Omental fat pad (tissue), 4 donors: ENCODE results near the gene TNPO1. TPM values are rescaled to one million over a fixed set of nuclear protein-coding genes. Genes with fewer than 3 reads are reported as not detected.
"Not testable (repeated sequence)": the region's sequence is repeated elsewhere in the genome, so short reads cannot be mapped to it uniquely, and the experiment has no call there.

Experiments used
- ATAC-seq: fragments of 150-250 bp; one replicate; pipeline ENCODE4 v1.9.1; 2016; ENCODE audit warnings: mild to moderate bottlenecking, moderate library complexity; ENCODE audit not compliant: low FRiP score
- DNase-seq: peaks from one replicate; pipeline ENCODE4 v3.0.0-alpha.2; 2019; ENCODE audit warnings: low spot score
- CTCF ChIP-seq, 3 donors: fragments of 450-650 bp; IDR thresholded peaks; one replicate each; pipeline ENCODE4 v1.5.1; 2016 to 2017; ENCODE audit warnings: antibody characterized with exemption in 3 of 3, mild to moderate bottlenecking in 3 of 3, moderate library complexity in 2 of 3
- total RNA-seq, 4 donors: library from RNA; depleted of rRNA; stranded (reverse); fragments of >200 nt; gene quantifications; one replicate each; pipeline ENCODE4 v1.1.0, GENCODE V29; 2016

Gene TNPO1
- total RNA-seq, 4 donors from 2014 or later = 74.6 to 123 (median 99.6) TPM

DNA sequence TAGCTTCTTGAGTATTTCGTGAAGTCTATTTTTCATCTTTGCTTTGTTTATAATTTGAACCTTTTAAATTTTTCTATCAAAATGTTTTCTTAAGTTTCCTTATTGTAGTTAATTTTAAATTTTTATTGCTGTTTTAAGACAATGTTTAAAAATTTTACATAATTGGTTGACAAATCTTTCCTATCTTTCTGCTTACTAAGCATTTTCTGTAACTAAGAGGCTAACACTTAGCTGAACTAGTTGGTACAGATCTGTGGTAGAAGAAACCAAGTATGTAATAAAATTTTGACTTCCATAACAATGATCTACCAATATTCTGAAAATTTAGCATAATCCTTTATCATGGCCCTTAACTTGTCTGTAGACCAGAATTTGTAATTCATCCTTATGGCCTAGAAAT, 32.3 kb upstream of the TNPO1 start:
- TF ChIP-seq CTCF (IDR thresholded peaks at IDR 0.05) = no peak
- DNase-seq (no peak), ATAC-seq (no peak)

DNA sequence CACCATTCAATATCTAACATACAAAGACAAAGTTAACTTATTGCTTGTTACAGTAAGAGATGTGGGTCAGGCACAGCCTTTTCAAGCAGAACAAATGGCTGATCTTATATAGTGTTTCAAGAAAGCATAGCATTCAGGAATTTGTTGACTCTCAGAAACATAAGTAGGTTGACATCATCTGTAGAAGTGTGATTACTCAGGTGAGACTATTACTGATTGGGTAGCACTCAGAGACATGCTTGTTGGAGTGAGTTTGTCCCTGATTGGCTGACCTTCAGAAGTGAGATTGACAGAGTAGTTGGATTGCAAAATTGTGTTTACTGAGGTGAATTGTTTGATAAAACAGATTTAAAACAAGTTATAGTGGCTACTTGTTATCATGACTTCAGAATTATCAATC, 30.7 kb upstream of the TNPO1 start:
- no peak for TF ChIP-seq CTCF (IDR thresholded peaks at IDR 0.05)
- ATAC-seq = no peak
- DNase-seq = no peak

- no peak for TF ChIP-seq CTCF (IDR thresholded peaks at IDR 0.05)
- DNase-seq (no peak), ATAC-seq (no peak)
Observed at GRCh38 chr5:72786676-72787075, 29.8 kb upstream of the TNPO1 start.

- DNase-seq (no peak), ATAC-seq (no peak)
- TF ChIP-seq CTCF (IDR thresholded peaks at IDR 0.05) = no peak
Observed at GRCh38 chr5:72788866-72789505, 27.5 kb upstream of the TNPO1 start.

GRCh38 chr5:72790186-72790585, 26.3 kb upstream of the TNPO1 start:
- TF ChIP-seq CTCF (IDR thresholded peaks at IDR 0.05) = no peak
- ATAC-seq = no peak
- no peak for DNase-seq

GRCh38 chr5:72792662-72793061, 23.8 kb upstream of the TNPO1 start:
- not testable (repeated sequence) for DNase-seq, ATAC-seq

DNA sequence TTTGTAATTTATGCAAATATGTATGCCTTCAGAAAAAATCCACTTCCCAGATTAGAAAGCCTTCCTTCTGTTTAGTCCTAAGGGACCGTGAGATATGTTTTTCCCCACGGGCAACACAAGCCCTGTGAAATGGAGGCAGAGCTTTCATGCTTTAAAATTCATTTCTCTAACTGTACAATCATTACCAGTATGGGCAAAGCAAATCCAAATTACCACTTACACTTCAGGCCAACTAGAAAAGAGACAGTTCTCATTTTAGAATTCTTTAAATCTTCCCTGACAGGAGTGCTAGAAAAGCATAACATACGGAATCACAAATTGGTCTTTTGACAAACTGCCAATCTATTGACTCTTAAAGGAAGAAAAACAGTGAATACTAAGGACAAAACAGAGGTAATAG, 20.5 kb upstream of the TNPO1 start:
- no peak for TF ChIP-seq CTCF (IDR thresholded peaks at IDR 0.05)
- DNase-seq (no peak), ATAC-seq (no peak)
